H1 (cell line): ENCODE results near the gene ATP1A1. TPM values are rescaled to one million over a fixed set of nuclear protein-coding genes. Genes with fewer than 3 reads are reported as not detected.

Experiments
- CTCF ChIA-PET: fragments of 300-600 bp; sonication (Branson Sonifier 250); formaldehyde crosslinking; loops from one replicate; lab custom pipeline; 2021; ENCODE audit not compliant: partially characterized antibody; lab: Charles Lee
- POLR2A ChIA-PET: fragments of 300-600 bp; sonication (Branson Sonifier 250); formaldehyde crosslinking; loops from one replicate; lab custom pipeline; 2021; ENCODE audit warnings: inconsistent platforms; ENCODE audit not compliant: partially characterized antibody; lab: Charles Lee
- DNase-seq, 2 experiments: peaks; one replicate each; pipeline versions ENCODE4 v3.0.0 to v3.0.0-alpha.2; 2010 to 2022; ENCODE audit warnings: low spot score in 2 of 2, low read depth in 1 of 2, mixed read lengths in 1 of 2
- FAIRE-seq: peaks from 2 replicates; lab custom pipeline; 2011; peaks lifted over from hg19 to GRCh38; lab: Jason Lieb, UNC
- H2AFZ ChIP-seq: 2 replicates; pipeline ENCODE4 v1.8.1; 2012; ENCODE audit warnings: low read length, inconsistent platforms
- H2AK5ac ChIP-seq: 2 replicates; pipeline ENCODE4 v1.6.1; 2013; ENCODE audit warnings: low read depth, low read length
- H2BK120ac ChIP-seq: replicated peaks from 2 replicates; pipeline ENCODE3; 2013; ENCODE audit warnings: low read depth, low read length, inconsistent platforms
- H2BK12ac ChIP-seq: 2 replicates; pipeline ENCODE4 v1.6.1; 2013; ENCODE audit warnings: low read depth, low read length
- H2BK15ac ChIP-seq: 2 replicates; pipeline ENCODE4 v1.6.1; 2013; ENCODE audit warnings: low read length
- H2BK20ac ChIP-seq: 2 replicates; pipeline ENCODE4 v1.6.1; 2013; ENCODE audit warnings: low read length
- H2BK5ac ChIP-seq: 2 replicates; pipeline ENCODE4 v1.6.1; 2013; ENCODE audit warnings: low read depth, low read length
- H3K14ac ChIP-seq: 2 replicates; pipeline ENCODE4 v1.6.1; 2013; ENCODE audit warnings: inconsistent platforms; ENCODE audit not compliant: insufficient read length
- H3K18ac ChIP-seq: 2 replicates; pipeline ENCODE4 v1.6.1; 2013; ENCODE audit warnings: low read length; ENCODE audit errors: extremely low read depth
- H3K23ac ChIP-seq: 2 replicates; pipeline ENCODE4 v1.6.1; 2013; ENCODE audit warnings: inconsistent platforms; ENCODE audit not compliant: insufficient read length
- H3K23me2 ChIP-seq: 2 replicates; pipeline ENCODE4 v1.6.1; 2013; ENCODE audit warnings: low read depth, low read length
- H3K27ac ChIP-seq: 2 replicates; pipeline ENCODE4 v1.6.1; 2011; ENCODE audit warnings: low read depth, low read length, inconsistent platforms
- H3K27me3 ChIP-seq, 4 experiments: replicated peaks in 1 of 4; 1 replicate in 1 of 4; 2 replicates in 3 of 4; pipeline versions ENCODE4 v1.6.1 to v1.8.1; 2011 to 2013; ENCODE audit warnings: low read length in 3 of 4, mild to moderate bottlenecking in 3 of 4, inconsistent platforms in 2 of 4, mixed read lengths in 2 of 4, moderate library complexity in 1 of 4; ENCODE audit not compliant: control insufficient read depth in 3 of 4, insufficient read depth in 3 of 4; ENCODE audit errors: extremely low read depth in 1 of 4
- H3K36me3 ChIP-seq, 4 experiments: 2 replicates each; pipeline versions ENCODE4 v1.6.1 to v1.8.1; 2011 to 2013; ENCODE audit warnings: mild to moderate bottlenecking in 4 of 4, low read length in 3 of 4, moderate library complexity in 2 of 4, control low read depth in 1 of 4, inconsistent platforms in 1 of 4; ENCODE audit not compliant: insufficient read depth in 4 of 4, control insufficient read depth in 2 of 4
- H3K4ac ChIP-seq: replicated peaks from 2 replicates; pipeline ENCODE3; 2013; ENCODE audit warnings: low read length, low read depth, mixed read lengths, inconsistent platforms; ENCODE audit not compliant: insufficient read length
- H3K4me1 ChIP-seq, 4 experiments: replicated peaks in 1 of 4; 1 replicate in 1 of 4; 2 replicates in 3 of 4; pipeline versions ENCODE4 v1.6.1 to v1.8.1; 2011 to 2013; ENCODE audit warnings: low read length in 3 of 4, inconsistent platforms in 2 of 4, mixed read lengths in 1 of 4; ENCODE audit not compliant: insufficient read depth in 4 of 4, control insufficient read depth in 3 of 4
- H3K4me2 ChIP-seq, 2 experiments: 2 replicates each; pipeline versions ENCODE4 v1.6.1 to v1.8.1; 2011 to 2013; ENCODE audit warnings: low read depth in 2 of 2, low read length in 2 of 2, control low read depth in 1 of 2, inconsistent platforms in 1 of 2, mild to moderate bottlenecking in 1 of 2; ENCODE audit not compliant: insufficient read depth in 1 of 2
- H3K4me3 ChIP-seq, 4 experiments: fragments of 200-600, 300-600 bp in 1 of 4; sonication (generic), shearing (Covaris generic), sonication (Bioruptor Twin) in 1 of 4; 2 replicates each; pipeline versions ENCODE4 v1.5.1 to v1.8.1; 2011 to 2016; ENCODE audit warnings: low read length in 4 of 4, low read depth in 3 of 4, control low read depth in 2 of 4, inconsistent platforms in 2 of 4, mild to moderate bottlenecking in 2 of 4, mixed read lengths in 1 of 4, moderate library complexity in 1 of 4; ENCODE audit not compliant: insufficient read depth in 2 of 4; ENCODE audit errors: extremely low read depth in 1 of 4
- H3K56ac ChIP-seq: replicated peaks from 2 replicates; pipeline ENCODE3; 2013; ENCODE audit warnings: low read depth, mild to moderate bottlenecking, mixed read lengths, low read length, inconsistent platforms; ENCODE audit not compliant: insufficient read length
- H3K79me1 ChIP-seq: 2 replicates; pipeline ENCODE4 v1.6.1; 2013; ENCODE audit warnings: low read depth, low read length, control low read depth
- H3K79me2 ChIP-seq, 2 experiments: 2 replicates each; pipeline versions ENCODE4 v1.6.1 to v1.8.1; 2012 to 2013; ENCODE audit warnings: low read length in 2 of 2, mild to moderate bottlenecking in 2 of 2, inconsistent platforms in 1 of 2; ENCODE audit not compliant: insufficient read depth in 2 of 2, control insufficient read depth in 1 of 2
- H3K9ac ChIP-seq, 4 experiments: replicated peaks in 1 of 4; 1 replicate in 1 of 4; 2 replicates in 3 of 4; pipeline versions ENCODE4 v1.6.1 to v1.8.1; 2011 to 2013; ENCODE audit warnings: low read depth in 3 of 4, low read length in 3 of 4, control low read depth in 2 of 4, mild to moderate bottlenecking in 2 of 4, moderate library complexity in 2 of 4, inconsistent platforms in 1 of 4; ENCODE audit errors: extremely low read depth in 1 of 4
- H3K9me3 ChIP-seq, 2 experiments: 2 replicates each; pipeline versions ENCODE4 v1.6.1 to v1.8.1; 2012 to 2013; ENCODE audit warnings: mild to moderate bottlenecking in 2 of 2, moderate library complexity in 2 of 2, control low read depth in 1 of 2, inconsistent platforms in 1 of 2, low read depth in 1 of 2, low read length in 1 of 2, mixed read lengths in 1 of 2; ENCODE audit not compliant: insufficient read depth in 2 of 2
- H4K20me1 ChIP-seq, 2 experiments: replicated peaks in 1 of 2; 2 replicates each; pipeline versions ENCODE3 to v1.8.1; 2011 to 2013; ENCODE audit warnings: inconsistent platforms in 2 of 2, low read length in 2 of 2, mild to moderate bottlenecking in 1 of 2; ENCODE audit not compliant: insufficient read depth in 2 of 2, control insufficient read depth in 1 of 2
- H4K5ac ChIP-seq: 2 replicates; pipeline ENCODE4 v1.6.1; 2013; ENCODE audit warnings: low read length, low read depth, mixed read lengths, inconsistent platforms; ENCODE audit not compliant: insufficient read length
- H4K8ac ChIP-seq: 2 replicates; pipeline ENCODE4 v1.8.0; 2013; ENCODE audit warnings: mild to moderate bottlenecking, moderate library complexity, low read length, inconsistent platforms; ENCODE audit not compliant: insufficient read depth; ENCODE audit errors: extremely low read depth
- H4K91ac ChIP-seq: replicated peaks from 2 replicates; pipeline ENCODE3; 2013; ENCODE audit warnings: low read length, mixed read lengths, inconsistent platforms; ENCODE audit not compliant: insufficient read length
- ATF2 ChIP-seq: IDR thresholded peaks from 2 replicates; pipeline ENCODE4 v1.6.1; 2012; ENCODE audit warnings: low read length, inconsistent platforms
- BACH1 ChIP-seq: IDR thresholded peaks from 2 replicates; pipeline ENCODE4 v1.6.1; 2012; ENCODE audit warnings: low read length, improper control_type of control experiment
- EGR1 ChIP-seq: IDR thresholded peaks from 2 replicates; pipeline ENCODE4 v1.6.1; 2011; ENCODE audit warnings: low read depth, low read length, borderline replicate concordance
- HDAC2 ChIP-seq, 2 experiments: fragments of 300-600 bp in 1 of 2; sonication (generic) in 1 of 2; IDR thresholded peaks; 2 replicates each; pipeline ENCODE4 v1.6.1; 2011 to 2012; ENCODE audit warnings: low read depth in 2 of 2, low read length in 2 of 2, mild to moderate bottlenecking in 2 of 2, moderate library complexity in 2 of 2, borderline replicate concordance in 1 of 2, inconsistent platforms in 1 of 2
- JUN ChIP-seq: IDR thresholded peaks from 2 replicates; pipeline ENCODE4 v1.6.1; 2011; ENCODE audit warnings: low read depth, mild to moderate bottlenecking, improper control_type of control experiment, low read length
- JUND ChIP-seq: IDR thresholded peaks from 2 replicates; pipeline ENCODE4 v1.6.1; 2011; ENCODE audit warnings: mild to moderate bottlenecking, improper control_type of control experiment, low read length
- KDM5A ChIP-seq: fragments of 200-600 bp; IDR thresholded peaks from 2 replicates; pipeline ENCODE4 v1.7.1; 2012; ENCODE audit warnings: mild to moderate bottlenecking, low read length, inconsistent platforms, mixed read lengths
- NRF1 ChIP-seq: IDR thresholded peaks from 2 replicates; pipeline ENCODE4 v1.6.1; 2011; ENCODE audit warnings: mild to moderate bottlenecking, low read depth, low read length, improper control_type of control experiment
- POLR2AphosphoS5 ChIP-seq: IDR thresholded peaks from 2 replicates; pipeline ENCODE4 v1.6.1; 2011; ENCODE audit warnings: low read depth, low read length
- SIRT6 ChIP-seq: IDR thresholded peaks from one replicate; pipeline ENCODE4 v1.7.1; 2012; ENCODE audit warnings: low read length, inconsistent platforms
- SRF ChIP-seq: IDR thresholded peaks from 2 replicates; pipeline ENCODE4 v1.6.1; 2011; ENCODE audit warnings: mild to moderate bottlenecking, low read depth, low read length, moderate library complexity
- YY1 ChIP-seq: IDR thresholded peaks from 2 replicates; pipeline ENCODE4 v1.6.1; 2011; ENCODE audit warnings: low read depth, mild to moderate bottlenecking, low read length
- WGBS, 2 experiments: shearing (Covaris generic) in 1 of 2; methylation state at CpG; one replicate each; pipeline versions ENCODE4 v1.1.6 to v1.1.7; 2013 to 2015; ENCODE audit warnings: low lambda C conversion rate in 2 of 2, mixed read lengths in 2 of 2, inconsistent platforms in 1 of 2, low coverage in 1 of 2, missing lambda C conversion rate in 1 of 2; ENCODE audit not compliant: insufficient replicate concordance in 2 of 2, insufficient coverage in 1 of 2, insufficient read length in 1 of 2; ENCODE audit errors: extremely low coverage in 1 of 2, missing lambda C conversion rate in 1 of 2; 5-methylcytosine and 5-hydroxymethylcytosine counted together
- polyA plus RNA-seq, 7 experiments: library from polyadenylated mRNA; depleted of rRNA in 3 of 7; stranded (reverse) in 5 of 7; unstranded in 2 of 7; fragments of >200 nt in 5 of 7; fragments of 200-250 nt in 2 of 7; gene quantifications; 1 replicate in 5 of 7; 2 replicates in 1 of 7; 4 replicates in 1 of 7; pipeline versions ENCODE4 v1.2.1 to v1.2.3, GENCODE V29; 2011 to 2013; ENCODE audit warnings: missing spikeins in 2 of 7, mixed read lengths in 2 of 7
- total RNA-seq: library from RNA; stranded (reverse); fragmentation: NEBNext Ultra II Directional; extraction: Animal tissue kit (Norgen Biotek cat#: 25700); gene quantifications from 2 replicates; pipeline ENCODE4 v1.2.1, GENCODE V29; 2021

The ATP1A1 gene
- total and polyA plus RNA-seq, 2 of the 8 experiments (the other 6 are each of a cell fraction or from before 2014, with no cell fraction given), result 222 to 325 TPM

- H3K27ac ChIP-seq, result no peak overlapping the region
- H3K4me1 ChIP-seq, result peaks cover 0 to 15% (median 9%) of the 10 kb centered on the region in 4 experiments; a peak in 6 of 7 replicates
- H2BK120ac ChIP-seq, result no peak overlapping the region
- no peaks in the 10 kb centered on the region for H3K23me2 ChIP-seq
- H3K4ac ChIP-seq, result no peak overlapping the region
- H2AK5ac ChIP-seq, result no peak overlapping the region
- POLR2A ChIA-PET, result interaction anchor here (2.3 kb wide), 1 partner anchor 25 kb away, joined by 8 read pairs; the partner anchor contains the start of gene ATP1A1
- no peaks in the 10 kb centered on the region for H3K36me3 ChIP-seq
- DNase-seq (no peak), FAIRE-seq (no peak)
- no peak overlapping the region for H4K5ac ChIP-seq
- no peak overlapping the region for H3K4me2 ChIP-seq
- H3K27me3 ChIP-seq, result no peaks in the 10 kb centered on the region
- H3K14ac ChIP-seq, result no peak overlapping the region
- no peaks in the 10 kb centered on the region for H3K79me2 ChIP-seq
- H3K23ac ChIP-seq, result no peak overlapping the region
- no peak overlapping the region for H3K4me3 ChIP-seq
- no peak overlapping the region for H2AFZ ChIP-seq
- no peak overlapping the region for H2BK5ac ChIP-seq
- H4K20me1 ChIP-seq, result no peaks in the 10 kb centered on the region
- H3K9ac ChIP-seq, result no peak overlapping the region
- H3K9me3 ChIP-seq, result no peaks in the 10 kb centered on the region
- H4K8ac ChIP-seq, result no peak overlapping the region
- no peak overlapping the region for H2BK15ac ChIP-seq
- peak overlapping the region; percentile 22 for H4K91ac ChIP-seq
- H3K56ac ChIP-seq, result no peak overlapping the region
- no peak overlapping the region for H2BK20ac ChIP-seq
- 72% methylated on average over 4 of the region's 4 CpGs; no CpG with 5 or more reads in 1 of the 2 experiments for whole genome bisulfite sequencing, 2 experiments
- H3K18ac ChIP-seq, result no peak overlapping the region
- H3K79me1 ChIP-seq, result no peaks in the 10 kb centered on the region
- CTCF ChIA-PET, result no interaction called here
- no peak overlapping the region; the same call in 1 of the 2 replicates for H2BK12ac ChIP-seq
- TF ChIP-seq HDAC2 (IDR thresholded peaks at IDR 0.05; ENCODE audit: borderline replicate concordance in 1 of 2, low read depth in 2 of 2, low read length in 2 of 2) (no peak), JUND (no peak), ATF2 (no peak), JUN (no peak), SRF (no peak), NRF1 (no peak), POLR2AphosphoS5 (no peak), SIRT6 (no peak), YY1 (no peak), KDM5A (no peak), BACH1 (no peak), EGR1 (no peak)
These were observed 25.9 kb upstream of the ATP1A1 start for GRCh38 chr1:116346943-116347673.
